ENCODE results near the gene KCNJ14.
"Not testable (repeated sequence)": the region's sequence is repeated elsewhere in the genome, so short reads cannot be mapped to it uniquely, and the experiment has no call there.

Gene KCNJ14

DNA sequence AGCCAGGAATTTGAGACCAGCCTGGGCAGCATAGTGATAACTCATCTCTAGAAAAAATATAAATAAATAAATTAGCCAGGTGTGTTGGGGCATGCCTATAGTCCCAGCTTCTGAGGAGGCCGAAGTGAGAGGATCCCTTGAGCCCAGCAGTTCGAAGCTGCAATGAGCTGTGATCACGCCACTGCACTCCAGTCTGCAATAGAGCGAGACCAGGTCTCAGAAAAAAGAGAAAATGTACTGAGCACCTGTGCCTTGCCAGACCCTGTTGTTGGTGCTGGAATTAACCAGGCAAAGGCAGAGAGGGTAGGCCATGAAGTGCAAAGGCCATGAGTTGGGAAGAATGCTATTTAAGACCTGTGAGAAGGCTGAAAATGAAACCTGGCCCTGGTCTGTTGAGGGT lies 16.5 kb downstream of the KCNJ14 start:
- no peak for DNase-seq (ENCODE audit: low read depth)

GRCh38 chr19:48473161-48473966 lies 18.0 kb downstream of the KCNJ14 start:
- no peak for DNase-seq (ENCODE audit: low read depth)

GRCh38 chr19:48474084-48474592 lies 18.8 kb downstream of the KCNJ14 start:
- no peak for DNase-seq (ENCODE audit: low read depth)

DNA sequence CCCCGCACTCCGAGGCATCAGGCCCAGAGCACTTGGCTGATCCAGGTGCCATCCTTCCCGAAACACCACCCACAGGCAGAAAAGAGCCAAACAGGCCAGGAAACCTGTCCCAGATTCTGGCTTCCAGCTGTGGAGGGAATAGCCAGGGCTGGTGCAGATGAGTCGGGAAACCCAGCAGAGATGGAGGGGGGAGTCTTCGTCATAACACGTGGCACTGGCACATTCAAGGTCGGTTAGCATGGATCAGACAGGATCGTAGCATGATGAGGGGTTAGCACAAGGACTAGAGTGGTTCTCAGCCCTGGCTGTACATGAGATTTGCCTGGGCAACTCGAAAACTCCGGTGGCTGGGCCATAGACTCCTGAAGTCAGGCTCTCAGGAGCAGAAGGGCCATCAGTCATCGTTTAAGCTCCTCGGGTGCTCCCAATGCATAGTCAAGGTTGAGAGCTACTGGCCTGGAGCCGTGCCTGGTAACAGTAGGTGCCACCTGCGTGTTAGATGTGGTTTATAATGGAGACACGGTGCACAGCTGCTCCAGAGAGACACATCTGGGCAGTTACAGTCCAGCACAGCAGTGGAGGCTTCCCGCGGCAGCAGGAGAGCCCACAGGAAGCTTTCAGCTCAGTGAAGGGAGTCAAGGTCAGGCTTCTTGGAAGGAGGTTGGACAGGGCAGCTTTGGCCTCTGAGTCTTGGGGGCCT lies 20.1 kb downstream of the KCNJ14 start:
- no peak for DNase-seq (ENCODE audit: low read depth)

GRCh38 chr19:48476176-48476575 lies 20.8 kb downstream of the KCNJ14 start:
- no peak for DNase-seq (ENCODE audit: low read depth)

- no peak for DNase-seq (ENCODE audit: low read depth)
These were observed 21.8 kb downstream of the KCNJ14 start for GRCh38 chr19:48477067-48477685.

GRCh38 chr19:48477698-48478338 lies 22.4 kb downstream of the KCNJ14 start:
- DNase-seq (ENCODE audit: low read depth), result no peak

DNA sequence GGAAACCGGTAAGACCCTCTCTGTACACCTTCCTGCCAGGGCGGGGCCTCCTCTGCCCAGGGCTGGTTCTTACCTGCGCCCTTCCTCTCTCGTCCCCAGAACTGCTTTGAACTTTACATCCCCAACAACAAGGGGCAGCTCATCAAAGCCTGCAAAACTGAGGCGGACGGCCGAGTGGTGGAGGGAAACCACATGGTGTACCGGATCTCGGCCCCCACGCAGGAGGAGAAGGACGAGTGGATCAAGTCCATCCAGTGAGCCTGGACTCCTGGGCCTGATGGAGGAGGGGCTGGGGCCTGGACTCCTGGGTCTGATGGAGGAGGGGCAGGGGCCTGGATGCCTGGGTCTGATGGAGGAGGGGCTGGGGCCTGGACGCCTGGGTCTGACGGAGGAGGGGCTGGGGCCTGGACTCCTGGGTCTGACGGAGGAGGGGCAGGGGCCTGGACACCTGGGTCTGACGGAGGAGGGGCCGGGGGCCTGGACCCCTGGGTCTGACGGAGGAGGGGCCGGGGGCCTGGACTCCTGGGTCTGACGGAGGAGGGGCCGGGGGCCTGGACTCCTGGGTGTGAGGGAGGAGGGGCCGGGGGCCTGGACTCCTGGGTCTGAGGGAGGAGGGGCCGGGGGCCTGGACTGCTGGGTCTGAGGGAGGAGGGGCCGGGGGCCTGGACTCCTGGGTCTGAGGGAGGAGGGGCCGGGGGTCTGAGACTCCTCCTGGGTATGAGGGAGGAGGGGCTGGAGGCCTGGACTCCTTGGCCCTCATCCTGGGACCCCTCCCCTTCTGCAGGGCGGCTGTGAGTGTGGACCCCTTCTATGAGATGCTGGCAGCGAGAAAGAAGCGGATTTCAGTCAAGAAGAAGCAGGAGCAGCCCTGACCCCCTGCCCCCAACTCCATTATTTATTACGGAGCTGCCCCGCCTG lies 23.2 kb downstream of the KCNJ14 start:
- no peak for DNase-seq (ENCODE audit: low read depth)

GRCh38 chr19:48479686-48480085 lies 24.3 kb downstream of the KCNJ14 start:
- no peak for DNase-seq (ENCODE audit: low read depth)

- peak; percentile 31 for DNase-seq (ENCODE audit: low read depth)
These were observed 24.8 kb downstream of the KCNJ14 start for GRCh38 chr19:48480183-48480557.

GRCh38 chr19:48480558-48481500 lies 25.5 kb downstream of the KCNJ14 start:
- DNase-seq (ENCODE audit: low read depth), result peak; percentile 56

DNA sequence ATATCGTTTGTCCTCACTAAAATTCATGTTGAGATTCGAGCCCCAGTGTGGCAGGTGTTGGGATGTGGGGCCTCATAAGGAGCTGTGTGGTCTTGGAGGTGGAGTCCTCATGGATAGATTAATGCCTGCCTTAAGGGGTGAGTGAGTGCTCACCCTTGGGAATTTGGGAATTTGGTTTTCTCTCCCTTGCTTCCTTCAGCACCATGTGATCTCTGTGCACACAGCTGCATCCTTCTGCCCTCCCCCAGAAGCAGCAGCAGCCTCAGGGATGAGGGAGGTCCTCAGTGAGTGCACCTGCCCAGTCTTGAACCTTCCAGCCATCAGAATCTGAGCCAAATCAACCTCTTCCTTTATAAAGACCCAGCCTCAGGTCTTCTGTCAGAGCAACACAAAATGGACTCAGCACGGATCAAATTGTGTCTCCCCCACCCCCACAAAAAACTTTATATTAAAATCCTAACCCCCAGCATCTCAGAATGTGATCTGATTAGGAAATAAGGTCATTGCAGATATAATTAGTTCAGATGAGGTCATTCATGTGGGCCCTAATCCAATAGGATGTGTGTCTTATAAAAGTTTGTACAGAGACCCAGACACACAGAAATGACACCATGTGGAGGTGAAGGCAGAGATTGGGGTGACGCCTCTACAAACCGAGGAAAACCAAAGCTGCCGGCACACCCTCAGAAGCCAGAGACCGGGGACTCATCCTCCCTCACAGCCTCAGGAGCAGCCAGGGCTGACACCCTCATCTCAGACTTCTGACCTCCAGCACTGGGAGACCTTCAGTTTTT lies 26.7 kb downstream of the KCNJ14 start:
- peak; percentile 45 for DNase-seq (ENCODE audit: low read depth)

DNA sequence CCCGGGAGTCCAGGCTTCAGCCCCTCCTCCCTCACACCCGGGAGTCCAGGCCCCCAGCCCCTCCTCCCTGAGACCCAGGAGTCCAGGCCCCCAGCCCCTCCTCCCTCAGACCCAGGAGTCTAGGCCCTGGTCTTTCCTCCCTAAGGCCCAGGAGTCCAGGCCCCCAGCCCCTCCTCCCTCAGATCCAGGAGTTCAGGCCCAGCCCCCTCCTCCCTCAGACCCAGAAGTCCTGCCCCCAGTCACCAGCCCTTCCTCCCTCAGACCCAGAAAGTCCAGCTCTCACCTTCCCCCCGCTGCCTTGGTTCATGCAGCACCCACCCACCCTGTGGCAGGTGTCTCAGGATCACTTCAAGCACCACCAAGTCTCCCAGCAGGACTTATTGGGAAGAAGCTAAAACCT lies 27.9 kb downstream of the KCNJ14 start:
- DNase-seq (ENCODE audit: low read depth), result no peak

GRCh38 chr19:48484247-48484893 lies 29.0 kb downstream of the KCNJ14 start:
- DNase-seq (ENCODE audit: low read depth), result no peak

GRCh38 chr19:48484931-48485612 lies 29.7 kb downstream of the KCNJ14 start:
- no peak for DNase-seq (ENCODE audit: low read depth)

GRCh38 chr19:48486706-48487105 lies 31.3 kb downstream of the KCNJ14 start:
- not testable (repeated sequence) for DNase-seq (ENCODE audit: low read depth)

DNA sequence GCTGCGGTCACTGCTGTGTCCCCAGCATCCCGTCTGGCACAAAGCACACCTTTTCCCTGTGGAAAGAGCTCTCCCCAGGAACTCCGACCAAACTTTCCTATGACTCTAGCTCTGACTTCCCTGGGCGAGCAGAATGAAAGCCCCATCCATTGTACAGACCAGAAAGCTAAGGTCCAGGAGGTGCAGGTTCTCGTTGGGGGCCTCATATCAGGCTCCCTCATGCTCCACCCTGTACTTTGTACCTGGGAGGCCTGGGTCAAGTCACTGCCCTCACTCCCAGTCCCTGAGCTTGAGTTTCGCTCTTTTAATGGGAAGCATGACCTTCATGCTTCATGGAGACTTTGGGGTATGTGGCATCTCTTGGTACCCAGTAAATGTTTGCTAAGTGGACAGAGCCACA lies 32.2 kb downstream of the KCNJ14 start:
- DNase-seq (ENCODE audit: low read depth), result no peak

DNA sequence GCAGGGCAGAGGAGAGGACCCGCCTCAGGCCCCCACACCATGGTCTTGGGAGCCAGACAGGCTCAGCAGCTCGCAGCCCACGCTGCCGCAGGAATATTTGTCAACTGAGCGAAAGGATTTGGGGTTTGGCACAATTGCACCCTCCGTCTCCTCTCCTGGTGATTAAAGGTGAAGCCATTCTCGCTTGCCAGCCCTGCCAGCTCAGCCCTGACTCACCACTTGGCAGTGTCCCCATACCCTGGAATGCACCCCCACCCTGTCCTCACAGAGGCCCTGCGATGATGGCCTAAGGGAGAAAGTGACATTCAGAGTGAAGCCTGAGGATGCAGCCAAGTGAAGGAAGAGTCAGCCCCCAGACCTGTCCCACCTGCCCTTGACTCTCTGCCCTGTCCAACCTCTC lies 32.6 kb downstream of the KCNJ14 start:
- DNase-seq (ENCODE audit: low read depth), result peak; percentile 90

Measured in EH (cell line).